Common myeloid progenitor, CD34-positive (primary cell): ENCODE results near the gene PCGF1.
"Not testable (repeated sequence)": the region's sequence is repeated elsewhere in the genome, so short reads cannot be mapped to it uniquely, and the experiment has no call there.

Experiments
- CTCF ChIA-PET: fragments of 350-600 bp; sonication (Branson Sonifier 250); formaldehyde crosslinking; loops from one replicate; lab custom pipeline; 2021; ENCODE audit warnings: antibody characterized with exemption; lab: Charles Lee
- POLR2A ChIA-PET: fragments of 350-600 bp; sonication (Branson Sonifier 250); formaldehyde crosslinking; loops from one replicate; lab custom pipeline; 2021; ENCODE audit warnings: antibody characterized with exemption; lab: Charles Lee
- DNase-seq, 3 donors: peaks; one replicate each; pipeline versions ENCODE4 v3.0.0 to v3.0.0-alpha.2; 2013
- H3K27ac ChIP-seq, 2 experiments: 1 replicate in 1 of 2; 2 replicates in 1 of 2; pipeline ENCODE4 v1.7.0; 2013; ENCODE audit warnings: inconsistent platforms in 2 of 2, low read length in 2 of 2, mild to moderate bottlenecking in 2 of 2, low read depth in 1 of 2, moderate library complexity in 1 of 2; ENCODE audit not compliant: severe bottlenecking in 2 of 2, insufficient read depth in 1 of 2, poor library complexity in 1 of 2
- H3K27me3 ChIP-seq, 5 experiments: replicated peaks in 2 of 5; 1 replicate in 3 of 5; 2 replicates in 2 of 5; pipeline versions ENCODE4 v1.6.1 to v1.7.0; 2013; ENCODE audit warnings: low read length in 4 of 5, mild to moderate bottlenecking in 2 of 5, moderate library complexity in 2 of 5, inconsistent platforms in 1 of 5; ENCODE audit not compliant: insufficient read depth in 5 of 5, control insufficient read depth in 4 of 5
- H3K36me3 ChIP-seq, 4 experiments: 1 replicate in 2 of 4; 2 replicates in 2 of 4; pipeline versions ENCODE4 v1.6.1 to v1.7.0; 2013; ENCODE audit warnings: low read length in 3 of 4, control low read depth in 1 of 4, mild to moderate bottlenecking in 1 of 4; ENCODE audit not compliant: control insufficient read depth in 4 of 4, insufficient read depth in 4 of 4
- H3K4me1 ChIP-seq, 4 experiments: 1 replicate in 3 of 4; 2 replicates in 1 of 4; pipeline versions ENCODE4 v1.6.1 to v1.7.1; 2013; ENCODE audit warnings: low read length in 3 of 4, mild to moderate bottlenecking in 3 of 4, control low read depth in 1 of 4, inconsistent platforms in 1 of 4, moderate library complexity in 1 of 4; ENCODE audit not compliant: control insufficient read depth in 4 of 4, insufficient read depth in 4 of 4; ENCODE audit errors: control extremely low read depth in 1 of 4
- H3K4me3 ChIP-seq, 7 experiments: 1 replicate in 4 of 7; 2 replicates in 3 of 7; pipeline versions ENCODE4 v1.5.1 to v1.7.0; 2013; ENCODE audit warnings: mild to moderate bottlenecking in 7 of 7, low read length in 6 of 7, moderate library complexity in 6 of 7, inconsistent platforms in 2 of 7, low read depth in 2 of 7, control low read depth in 1 of 7; ENCODE audit not compliant: insufficient read depth in 4 of 7, control insufficient read depth in 1 of 7; ENCODE audit errors: extremely low read depth in 1 of 7
- H3K9me3 ChIP-seq, 5 experiments: 1 replicate in 4 of 5; 2 replicates in 1 of 5; pipeline versions ENCODE4 v1.6.1 to v1.7.1; 2013; ENCODE audit warnings: low read length in 4 of 5, mild to moderate bottlenecking in 2 of 5, inconsistent platforms in 1 of 5, low read depth in 1 of 5, moderate library complexity in 1 of 5; ENCODE audit not compliant: control insufficient read depth in 4 of 5, insufficient read depth in 2 of 5; ENCODE audit errors: control extremely low read depth in 1 of 5
- WGBS: methylation state at CpG from one replicate; pipeline ENCODE4 v1.1.5; 2013; ENCODE audit not compliant: insufficient coverage; 5-methylcytosine and 5-hydroxymethylcytosine counted together

PCGF1 gene

DNA sequence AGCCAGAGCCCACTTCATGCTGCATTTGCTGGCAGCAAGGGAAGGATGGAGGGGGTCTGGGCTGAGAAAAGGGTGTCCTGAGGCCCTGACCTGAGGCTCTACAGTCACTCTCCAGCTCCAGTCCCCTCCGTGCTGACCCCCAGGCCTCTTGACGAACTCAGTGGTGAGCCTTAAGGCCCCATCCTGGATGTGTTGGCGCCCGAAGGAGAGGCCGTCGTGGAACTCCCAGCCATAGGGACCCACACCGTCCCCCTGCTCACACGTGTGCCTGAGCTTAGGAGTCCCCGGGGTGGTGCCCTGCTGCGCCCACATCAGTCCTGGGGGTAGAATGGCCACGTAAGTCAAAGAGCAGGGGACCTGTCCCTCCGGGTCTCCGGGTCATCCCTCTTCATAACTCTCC, 43.1 kb downstream of the PCGF1 start:
- POLR2A ChIA-PET: no interaction called here
- CTCF ChIA-PET: interaction anchor here (0.6 to 2.3 kb wide), 8 partner anchors 10 to 125 kb away, joined by 3 to 7 read pairs (median 3); partner anchors contain the start of gene INO80B
- H3K27me3 ChIP-seq: no peaks in the 10 kb centered on the region
- peak overlapping the region; percentile 33 to 80 for H3K27ac ChIP-seq
- no peaks in the 10 kb centered on the region for H3K9me3 ChIP-seq
- H3K4me1 ChIP-seq: peaks cover 5 to 16% (median 14%) of the 10 kb centered on the region in 4 experiments
- DNase-seq: no peak
- peak overlapping the region; percentile 65 to 85 (median 79) for H3K4me3 ChIP-seq
- peaks cover 4 to 27% (median 19%) of the 10 kb centered on the region in 4 experiments for H3K36me3 ChIP-seq
- WGBS: 13% methylated on average over 12 of the region's 13 CpGs

- POLR2A ChIA-PET: no interaction called here
Observed at GRCh38 chr2:74462786-74463105, 44.7 kb downstream of the PCGF1 start.

DNA sequence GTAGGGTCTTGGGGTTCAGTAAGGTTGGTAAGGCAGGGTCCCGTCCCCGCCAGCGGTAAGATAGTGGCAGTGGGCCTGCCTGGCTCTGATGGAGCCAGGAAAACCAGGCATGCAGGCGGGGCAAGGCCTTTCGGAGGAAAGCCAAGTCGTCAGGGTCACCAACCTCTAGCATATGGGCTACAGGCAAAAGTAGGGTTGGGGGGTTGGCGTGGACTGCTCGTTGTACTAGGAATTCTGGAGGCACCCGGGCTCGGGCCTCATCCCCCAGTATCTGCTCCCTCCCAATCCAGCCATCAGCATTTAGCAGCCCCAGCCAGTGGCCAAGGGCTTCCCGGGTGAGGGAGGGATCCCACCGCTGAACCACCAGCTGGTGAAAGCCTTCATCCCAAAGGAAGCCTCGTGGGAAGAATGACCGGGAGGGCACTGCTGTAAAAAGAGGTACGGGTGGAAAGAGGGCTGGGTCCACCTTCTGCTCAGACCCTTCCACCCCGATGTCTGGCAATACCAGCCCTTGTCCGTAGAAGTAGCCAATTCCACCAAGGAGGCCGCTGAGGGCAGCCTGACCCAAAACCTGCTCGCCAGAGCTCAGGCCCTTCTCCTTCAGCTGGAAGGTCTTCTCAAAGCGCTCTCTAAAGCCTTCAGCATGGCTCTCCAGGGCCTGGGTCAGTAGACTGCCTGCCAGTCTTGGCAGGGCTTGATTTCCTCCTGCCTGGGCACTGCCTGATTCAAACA, 45.3 kb downstream of the PCGF1 start:
- H3K27me3 ChIP-seq: no peaks in the 10 kb centered on the region
- no peaks in the 10 kb centered on the region for H3K9me3 ChIP-seq
- H3K4me1 ChIP-seq: peaks cover 5 to 32% (median 20%) of the 10 kb centered on the region in 4 experiments
- no peak overlapping the region for H3K27ac ChIP-seq
- no peak for DNase-seq
- H3K4me3 ChIP-seq: no peak overlapping the region
- 97% methylated on average over 16 of the region's 20 CpGs for WGBS
- CTCF ChIA-PET: interaction anchor here (1.0 to 8.2 kb wide), 6 partner anchors 19 to 73 kb away, joined by 3 to 59 read pairs (median 4); partner anchors contain the start of genes CCDC142 and TTC31
- peaks cover 4 to 27% (median 19%) of the 10 kb centered on the region in 4 experiments for H3K36me3 ChIP-seq
- POLR2A ChIA-PET: no interaction called here

More at GRCh38 chr2:74462786-74463105, 44.7 kb downstream of the PCGF1 start:
- no CpG with 5 or more reads among the region's 4 CpGs for WGBS
- H3K36me3 ChIP-seq: peaks cover 4 to 27% (median 19%) of the 10 kb centered on the region in 4 experiments
- H3K27ac ChIP-seq: no peak overlapping the region
- CTCF ChIA-PET: interaction anchor here (1.0 kb wide), 1 partner anchor 73 kb away, joined by 3 read pairs; no protein-coding TSS in a partner anchor
- H3K27me3 ChIP-seq: no peaks in the 10 kb centered on the region
- DNase-seq: no peak
- H3K4me1 ChIP-seq: peaks cover 5 to 27% (median 20%) of the 10 kb centered on the region in 4 experiments
- no peak overlapping the region for H3K4me3 ChIP-seq
- no peaks in the 10 kb centered on the region for H3K9me3 ChIP-seq

DNA sequence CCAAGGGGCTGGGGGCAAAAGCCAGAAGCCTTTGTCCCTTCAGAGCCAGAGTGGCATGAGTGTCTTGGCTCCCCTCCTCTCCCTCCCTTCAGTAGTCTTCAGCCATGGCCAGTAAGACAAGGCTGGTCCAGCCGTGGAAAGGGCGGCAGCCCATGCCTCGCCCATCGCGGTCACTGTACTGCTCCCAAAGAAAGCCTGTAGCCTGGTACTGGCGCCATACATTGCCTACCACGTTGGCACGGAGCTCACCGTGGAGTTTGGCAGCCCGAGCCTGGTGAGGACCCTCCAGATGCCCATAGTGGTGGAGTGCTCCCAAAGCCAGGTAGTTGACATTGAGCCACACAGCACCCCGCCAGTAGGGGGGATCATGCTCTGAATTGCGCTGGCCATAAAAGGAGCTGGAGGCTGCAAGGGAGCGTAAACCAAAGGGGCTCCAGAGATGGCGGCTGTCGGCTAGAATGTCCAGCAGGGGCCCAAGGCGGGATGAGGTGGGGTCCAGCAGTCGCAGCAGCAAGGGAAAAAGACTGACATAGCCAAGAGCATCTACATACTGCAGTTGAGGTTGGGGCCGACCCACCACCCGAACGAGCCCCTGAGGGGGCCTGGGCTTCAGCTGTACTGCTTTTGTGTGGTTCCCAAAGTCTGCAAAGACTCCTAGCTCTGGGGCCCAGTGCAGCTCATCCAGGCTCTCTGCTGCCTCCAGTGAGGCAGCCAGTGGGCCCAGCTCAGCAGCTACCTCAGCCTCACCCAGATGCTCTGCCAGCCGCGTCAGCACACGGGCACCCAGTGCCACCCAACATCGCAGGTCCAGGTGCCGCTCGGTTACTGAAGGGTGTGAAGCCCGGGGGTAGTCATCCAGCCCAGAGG, 46.1 kb downstream of the PCGF1 start:
- no peak overlapping the region for H3K27ac ChIP-seq
- H3K4me3 ChIP-seq: no peak overlapping the region
- ChIA-PET POLR2A (no interaction called here), CTCF (interaction anchor here (1.0 to 8.2 kb wide), 6 partner anchors 20 to 73 kb away, joined by 3 to 59 read pairs (median 4); partner anchors contain the start of genes CCDC142 and TTC31)
- H3K9me3 ChIP-seq: no peaks in the 10 kb centered on the region
- peaks cover 4 to 27% (median 19%) of the 10 kb centered on the region in 4 experiments for H3K36me3 ChIP-seq
- peak in 2 of 3 donors; percentile 48 to 49 for DNase-seq
- 95% methylated on average over 24 of the region's 27 CpGs for WGBS
- H3K4me1 ChIP-seq: peaks cover 11 to 40% (median 28%) of the 10 kb centered on the region in 4 experiments
- no peaks in the 10 kb centered on the region for H3K27me3 ChIP-seq

GRCh38 chr2:74460187-74460586, 47.3 kb downstream of the PCGF1 start:
- H3K27me3 ChIP-seq, H3K27ac ChIP-seq, H3K4me3 ChIP-seq, DNase-seq, H3K9me3 ChIP-seq: not testable (repeated sequence)
- no CpG with 5 or more reads among the region's 10 CpGs for WGBS
- ChIA-PET POLR2A (interaction anchor here (0.6 kb wide), 1 partner anchor 20 kb away, joined by 3 read pairs; no protein-coding TSS in a partner anchor), CTCF (interaction anchor here (1.0 to 8.2 kb wide), 5 partner anchors 21 to 128 kb away, joined by 3 to 59 read pairs (median 6); partner anchors contain the start of genes CCDC142 and TTC31)
- H3K36me3 ChIP-seq: peaks cover 4 to 30% (median 19%) of the 10 kb centered on the region in 4 experiments
- H3K4me1 ChIP-seq: peaks cover 6 to 47% (median 36%) of the 10 kb centered on the region in 4 experiments

DNA sequence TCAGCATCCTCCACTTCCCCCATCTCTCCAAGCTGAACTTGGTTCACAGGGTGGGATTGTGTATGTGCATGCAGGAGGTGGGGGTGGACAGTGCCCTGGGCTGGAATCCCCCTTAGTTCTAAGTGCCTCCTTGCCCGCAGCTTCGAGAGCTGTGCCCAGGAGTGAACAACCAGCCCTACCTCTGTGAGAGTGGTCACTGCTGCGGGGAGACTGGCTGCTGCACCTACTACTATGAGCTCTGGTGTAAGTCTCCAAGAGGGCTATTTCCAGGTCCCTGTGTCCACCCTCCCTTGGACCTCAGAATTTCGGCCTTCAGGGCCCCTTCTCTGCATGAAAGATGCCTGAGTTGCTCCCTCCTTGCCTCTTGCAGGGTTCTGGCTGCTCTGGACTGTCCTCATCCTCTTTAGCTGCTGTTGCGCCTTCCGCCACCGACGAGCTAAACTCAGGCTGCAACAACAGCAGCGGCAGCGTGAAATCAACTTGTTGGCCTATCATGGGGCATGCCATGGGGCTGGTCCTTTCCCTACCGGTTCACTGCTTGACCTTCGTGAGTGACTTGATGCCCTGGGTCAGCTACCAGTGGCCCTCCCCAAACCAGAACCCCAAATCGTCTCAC, 47.9 kb downstream of the PCGF1 start:
- ChIA-PET CTCF (interaction anchor here (0.8 to 8.2 kb wide), 6 partner anchors 8 to 129 kb away, joined by 3 to 59 read pairs (median 6); partner anchors contain the start of genes CCDC142, MRPL53 and TTC31), POLR2A (interaction anchor here (0.6 to 2.9 kb wide), 2 partner anchors 13 to 21 kb away, joined by 3 to 12 read pairs; partner anchors contain the start of gene MRPL53)
- peaks cover 6 to 49% (median 36%) of the 10 kb centered on the region in 4 experiments for H3K4me1 ChIP-seq
- peaks cover 4 to 30% (median 19%) of the 10 kb centered on the region in 4 experiments for H3K36me3 ChIP-seq
- 94% methylated on average over 12 of the region's 13 CpGs for WGBS
- peak overlapping the region in 5 of 7 experiments; percentile 28 to 98 (median 84) for H3K4me3 ChIP-seq
- not testable (repeated sequence) for H3K27me3 ChIP-seq, DNase-seq, H3K27ac ChIP-seq, H3K9me3 ChIP-seq
